GM21515 (cell line): ENCODE results near the gene ANKRD27.

Source experiments
- ATAC-seq: cut with Tn5 transposase; IDR thresholded peaks from one replicate; pipeline ENCODE4 v1.9.1; 2021; ENCODE audit not compliant: unreplicated experiment

Gene ANKRD27

DNA sequence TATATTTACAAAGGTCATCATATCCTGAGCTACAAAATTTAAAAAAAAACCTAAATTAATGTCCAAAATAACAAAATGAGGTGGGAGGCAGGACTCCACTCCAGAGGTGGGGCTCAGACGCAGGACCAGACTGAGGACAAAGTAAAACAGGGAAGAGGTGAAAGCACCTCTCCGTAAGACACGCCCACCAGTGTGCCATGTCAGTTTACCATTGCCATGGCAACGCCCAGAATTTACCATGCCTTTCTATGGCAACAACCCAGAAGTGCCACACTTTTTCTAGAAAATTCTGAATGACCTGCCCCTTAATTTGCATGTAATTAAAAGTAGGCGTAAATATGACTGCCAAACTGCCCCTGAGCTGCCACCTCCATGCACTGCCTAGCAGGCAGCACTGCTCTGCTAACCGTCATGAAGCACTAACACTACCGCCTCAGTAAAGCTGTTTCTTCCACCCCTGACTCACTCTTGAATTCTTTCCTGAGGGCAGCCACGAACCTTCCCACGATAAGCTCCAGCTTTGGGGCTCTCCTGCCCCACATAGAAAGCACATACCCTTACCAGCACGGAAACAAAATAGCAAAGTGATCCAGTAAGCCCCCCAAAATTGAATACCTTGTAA, 116.3 kb downstream of the ANKRD27 start:
- no peak for ATAC-seq

GRCh38 chr19:32555786-32556185, 119.2 kb downstream of the ANKRD27 start:
- ATAC-seq: no peak

DNA sequence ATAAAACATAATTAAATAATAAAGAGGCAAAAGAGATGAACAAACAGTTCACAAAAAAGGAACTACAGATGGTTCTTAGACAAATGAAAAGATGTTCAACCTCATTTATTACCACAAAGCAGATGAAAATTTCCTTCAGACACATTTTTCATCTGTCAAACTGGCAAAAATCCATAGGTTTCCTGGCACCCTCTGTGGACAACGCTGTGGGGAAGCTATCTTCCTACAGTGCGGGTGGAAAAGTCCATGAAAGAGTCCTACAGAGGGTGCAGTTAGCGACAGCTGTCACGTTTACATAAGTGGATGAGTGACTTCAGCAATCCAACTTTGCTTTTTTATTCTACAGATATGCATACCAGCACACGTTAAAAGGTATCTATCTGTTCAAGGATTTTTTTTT, 124.3 kb downstream of the ANKRD27 start:
- ATAC-seq: no peak
